CD8-positive, alpha-beta memory T cell (primary cell): ENCODE results near the gene PRRG1. TPM values are rescaled to one million over a fixed set of nuclear protein-coding genes. Genes with fewer than 3 reads are reported as not detected.
A peak's percentile ranks its signal among the peaks of the same experiment; 100 is the strongest.

Source experiments
- CTCF ChIA-PET: fragments of 350-600 bp; sonication (Branson Sonifier 250); formaldehyde crosslinking; loops from one replicate; lab custom pipeline; 2021; ENCODE audit warnings: antibody characterized with exemption; lab: Charles Lee
- POLR2A ChIA-PET: fragments of 350-600 bp; sonication (Branson Sonifier 250); formaldehyde crosslinking; loops from one replicate; lab custom pipeline; 2021; ENCODE audit warnings: antibody characterized with exemption; lab: Charles Lee
- DNase-seq, 5 donors: peaks; one replicate each; pipeline versions ENCODE4 v3.0.0 to v3.0.0-alpha.2; 2020 to 2022; ENCODE audit warnings: mixed read lengths in 1 of 5
- H3K27ac ChIP-seq: one replicate; pipeline ENCODE4 v1.7.0; 2013; ENCODE audit warnings: low read depth, mild to moderate bottlenecking, low read length, moderate library complexity
- H3K27me3 ChIP-seq: 2 replicates; pipeline ENCODE4 v1.7.0; 2013; ENCODE audit warnings: low read length, mild to moderate bottlenecking; ENCODE audit not compliant: insufficient read depth, poor library complexity, severe bottlenecking
- H3K36me3 ChIP-seq: 2 replicates; pipeline ENCODE4 v1.7.0; 2013; ENCODE audit warnings: mild to moderate bottlenecking, low read length, moderate library complexity; ENCODE audit not compliant: insufficient read depth
- H3K4me1 ChIP-seq: 2 replicates; pipeline ENCODE4 v1.7.0; 2013; ENCODE audit warnings: mild to moderate bottlenecking, low read length, moderate library complexity; ENCODE audit not compliant: insufficient read depth
- H3K4me3 ChIP-seq: 2 replicates; pipeline ENCODE4 v1.7.0; 2013; ENCODE audit warnings: mild to moderate bottlenecking, low read length
- H3K9me3 ChIP-seq: 2 replicates; pipeline ENCODE4 v1.7.0; 2013; ENCODE audit warnings: mild to moderate bottlenecking, low read length
- H3K27ac Mint-ChIP-seq, 8 donors: one replicate each; pipeline ENCODE4 v1.8.0; 2020 to 2021; ENCODE audit warnings: mixed read lengths in 8 of 8, mild to moderate bottlenecking in 6 of 8, inconsistent platforms in 3 of 8, moderate library complexity in 3 of 8
- H3K27me3 Mint-ChIP-seq, 2 donors: one replicate each; pipeline ENCODE4 v1.8.0; 2020 to 2021; ENCODE audit warnings: mixed read lengths in 2 of 2, mild to moderate bottlenecking in 1 of 2, moderate library complexity in 1 of 2
- H3K36me3 Mint-ChIP-seq, 3 donors: one replicate each; pipeline ENCODE4 v1.8.0; 2020 to 2021; ENCODE audit warnings: mixed read lengths in 3 of 3, inconsistent platforms in 1 of 3, mild to moderate bottlenecking in 1 of 3
- H3K4me1 Mint-ChIP-seq, 3 donors: one replicate each; pipeline ENCODE4 v1.8.0; 2020 to 2021; ENCODE audit warnings: mixed read lengths in 3 of 3, inconsistent platforms in 1 of 3, mild to moderate bottlenecking in 1 of 3
- H3K4me3 Mint-ChIP-seq, 7 donors: one replicate each; pipeline ENCODE4 v1.8.0; 2020 to 2021; ENCODE audit warnings: mixed read lengths in 7 of 7, mild to moderate bottlenecking in 6 of 7, moderate library complexity in 4 of 7, inconsistent platforms in 2 of 7
- H3K9me3 Mint-ChIP-seq, 5 donors: one replicate each; pipeline ENCODE4 v1.8.0; 2020 to 2022; ENCODE audit warnings: mixed read lengths in 5 of 5, mild to moderate bottlenecking in 3 of 5, moderate library complexity in 2 of 5, inconsistent platforms in 1 of 5
- polyA plus RNA-seq: library from polyadenylated mRNA; unstranded; fragments of 300-500 nt; fragmentation: Illumina TruSeq; gene quantifications from one replicate; pipeline ENCODE4 v1.2.3, GENCODE V29; 2021
- total RNA-seq, 2 experiments: library from RNA; stranded (reverse); gene quantifications; one replicate each; pipeline ENCODE4 v1.2.3, GENCODE V29; 2021

Gene PRRG1
- total and polyA plus RNA-seq, 3 experiments from 2014 or later = not detected

DNA sequence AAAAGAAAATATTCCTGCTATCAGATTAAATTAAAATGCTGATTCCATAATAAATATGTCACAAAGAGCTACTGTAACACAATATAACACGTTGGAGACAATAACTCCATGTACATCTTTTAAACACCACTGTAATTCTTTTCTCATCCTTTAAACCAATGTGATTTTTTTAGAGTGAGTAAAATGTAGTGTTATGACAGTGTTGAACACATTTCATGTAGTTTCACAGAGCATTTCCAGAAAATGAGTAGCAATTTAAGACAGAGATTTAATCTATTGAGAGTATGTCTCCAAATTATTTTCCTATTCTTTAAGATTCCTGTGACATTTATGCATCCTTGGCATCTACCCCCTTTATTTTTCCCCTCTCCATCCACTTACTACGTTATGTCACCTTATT, 17.1 kb upstream of the PRRG1 start:
- no peak overlapping the region for H3K4me3 ChIP-seq
- Mint-ChIP-seq H3K4me3 (no peak overlapping the region), H3K36me3 (no peaks in the 10 kb centered on the region), H3K27me3 (peaks cover 0 to 2% of the 10 kb centered on the region in 2 donors), H3K9me3 (peaks cover 0 to 3% (median 0%) of the 10 kb centered on the region in 5 donors), H3K4me1 (no peaks in the 10 kb centered on the region), H3K27ac (no peak overlapping the region)
- H3K4me1 ChIP-seq = no peaks in the 10 kb centered on the region
- no peak overlapping the region for H3K27ac ChIP-seq
- no peaks in the 10 kb centered on the region for H3K27me3 ChIP-seq
- ChIA-PET CTCF (no interaction called here), POLR2A (no interaction called here)
- H3K36me3 ChIP-seq = no peaks in the 10 kb centered on the region
- no peaks in the 10 kb centered on the region for H3K9me3 ChIP-seq
- no peak for DNase-seq

DNA sequence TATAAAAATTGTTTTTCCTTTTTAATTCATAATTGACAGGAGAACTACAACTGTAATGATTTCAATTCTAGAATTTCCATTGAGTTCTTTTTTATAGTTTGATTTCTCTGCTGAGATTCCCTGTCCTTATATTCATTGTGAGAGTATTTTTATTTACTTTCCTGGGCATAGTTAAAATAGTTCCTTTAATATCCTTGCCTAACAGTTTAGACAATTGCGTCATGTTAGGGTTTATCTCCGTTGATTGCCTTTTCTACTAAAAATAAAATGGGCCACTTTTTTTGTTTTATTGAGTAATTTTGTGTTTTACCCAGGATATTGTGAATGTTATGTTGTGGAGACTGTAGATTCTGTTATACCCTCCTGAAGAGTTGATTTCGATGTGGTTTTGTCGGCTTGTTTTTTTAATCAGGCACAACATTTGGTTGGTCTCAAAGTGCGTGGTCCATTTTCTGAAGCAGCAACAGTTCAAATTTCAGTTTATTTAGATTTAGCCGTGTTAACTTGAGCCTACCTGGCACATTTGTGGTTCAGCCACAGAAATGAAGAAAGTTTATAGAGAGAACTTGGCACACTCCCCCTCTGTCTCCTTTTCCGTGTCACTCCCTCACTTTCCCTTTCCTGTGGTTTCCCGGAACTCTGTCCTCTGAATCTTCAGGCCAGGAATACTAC, 16.0 kb upstream of the PRRG1 start:
- Mint-ChIP-seq H3K4me1 (no peaks in the 10 kb centered on the region), H3K9me3 (peaks cover 0 to 3% (median 0%) of the 10 kb centered on the region in 5 donors), H3K27ac (no peak overlapping the region), H3K4me3 (no peak overlapping the region), H3K27me3 (peaks cover 0 to 2% of the 10 kb centered on the region in 2 donors), H3K36me3 (no peaks in the 10 kb centered on the region)
- ChIA-PET POLR2A (no interaction called here), CTCF (no interaction called here)
- no peaks in the 10 kb centered on the region for H3K4me1 ChIP-seq
- no peaks in the 10 kb centered on the region for H3K9me3 ChIP-seq
- H3K27me3 ChIP-seq = no peaks in the 10 kb centered on the region
- no peak overlapping the region for H3K27ac ChIP-seq
- no peak for DNase-seq
- no peak overlapping the region for H3K4me3 ChIP-seq
- H3K36me3 ChIP-seq = no peaks in the 10 kb centered on the region

DNA sequence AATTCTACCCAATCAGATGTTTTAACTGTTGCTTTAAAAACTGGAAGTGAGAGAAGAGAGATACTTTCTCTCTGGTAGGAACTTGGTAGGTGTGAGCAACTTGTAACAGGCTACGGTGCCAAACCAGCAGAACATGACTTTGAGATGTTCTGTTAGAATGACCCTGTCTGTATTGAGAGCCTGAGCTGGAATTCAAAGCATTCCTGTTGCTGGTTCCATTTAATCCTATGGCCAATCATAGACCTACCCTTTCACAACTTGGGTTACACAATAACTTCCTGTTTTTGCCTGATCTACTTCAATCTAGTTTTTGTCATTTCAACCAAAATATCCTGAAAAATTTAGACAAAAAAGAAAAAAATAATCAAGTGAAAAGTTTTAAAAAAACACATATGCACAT, 1.7 kb upstream of the PRRG1 start:
- no peak overlapping the region for H3K27ac ChIP-seq
- H3K27me3 Mint-ChIP-seq = peaks cover 29 to 30% of the 10 kb centered on the region in 2 donors

DNA sequence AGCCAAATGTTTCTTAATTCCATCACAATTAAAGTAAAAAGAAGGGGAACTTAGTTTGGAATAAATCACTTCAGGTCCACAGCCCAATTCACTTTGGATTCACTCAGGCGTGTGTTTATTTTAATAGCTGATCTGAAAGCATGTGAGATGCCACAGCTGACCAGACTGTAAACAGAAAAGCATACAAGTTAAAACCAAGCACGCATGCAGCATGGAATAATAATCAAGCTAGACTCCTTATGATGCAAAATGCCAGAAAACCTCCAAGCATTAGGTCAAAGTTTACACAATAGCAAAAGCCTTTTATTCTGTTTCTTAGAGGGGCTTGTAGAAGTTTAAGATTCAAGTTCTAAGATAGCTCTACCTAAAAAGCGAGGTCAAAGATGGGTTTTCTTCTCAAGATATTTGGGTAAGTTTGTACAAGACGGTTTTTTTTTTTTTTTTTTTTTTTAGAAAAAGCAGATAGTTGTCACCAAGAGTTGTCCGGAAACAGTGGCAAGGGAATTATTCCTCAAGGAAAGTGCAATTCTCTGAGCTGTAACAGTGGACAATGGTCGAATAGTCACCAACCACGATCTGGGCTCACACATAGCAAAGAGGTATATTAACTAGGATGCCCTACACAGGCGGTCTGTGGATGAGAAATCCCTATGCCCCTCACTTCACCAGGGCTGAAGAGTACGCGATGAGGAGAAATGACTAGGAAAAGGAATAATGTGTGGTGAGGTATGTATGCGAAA, 763 bp upstream of the PRRG1 start:
- H3K27me3 ChIP-seq = no peaks in the 10 kb centered on the region
- H3K4me1 ChIP-seq = no peaks in the 10 kb centered on the region
- H3K27ac ChIP-seq = no peak overlapping the region
- H3K36me3 ChIP-seq = no peaks in the 10 kb centered on the region
- H3K4me1 Mint-ChIP-seq = peaks cover 0 to 9% (median 5%) of the 10 kb centered on the region in 3 donors
- ChIA-PET POLR2A (no interaction called here), CTCF (no interaction called here)
- H3K9me3 ChIP-seq = no peaks in the 10 kb centered on the region
- H3K9me3 Mint-ChIP-seq = peaks cover 0 to 5% (median 2%) of the 10 kb centered on the region in 5 donors
- peak overlapping the region in 2 of 7 donors; percentile 10 to 61 for H3K4me3 Mint-ChIP-seq
- no peak overlapping the region for H3K4me3 ChIP-seq
- peaks cover 26 to 30% of the 10 kb centered on the region in 2 donors for H3K27me3 Mint-ChIP-seq
- H3K27ac Mint-ChIP-seq = no peak overlapping the region
- DNase-seq = no peak
- no peaks in the 10 kb centered on the region for H3K36me3 Mint-ChIP-seq

More for the DNA sequence above, 1.7 kb upstream of the PRRG1 start:
- ChIA-PET CTCF (no interaction called here), POLR2A (no interaction called here)
- Mint-ChIP-seq H3K4me3 (no peak overlapping the region), H3K36me3 (no peaks in the 10 kb centered on the region), H3K9me3 (peaks cover 0 to 5% (median under 1%) of the 10 kb centered on the region in 5 donors), H3K27ac (no peak overlapping the region), H3K4me1 (peaks cover 0 to 9% (median 5%) of the 10 kb centered on the region in 3 donors)
- Histone ChIP-seq H3K36me3 (no peaks in the 10 kb centered on the region), H3K4me1 (no peaks in the 10 kb centered on the region), H3K4me3 (no peak overlapping the region), H3K27me3 (no peaks in the 10 kb centered on the region), H3K9me3 (no peaks in the 10 kb centered on the region)
- no peak for DNase-seq

DNA sequence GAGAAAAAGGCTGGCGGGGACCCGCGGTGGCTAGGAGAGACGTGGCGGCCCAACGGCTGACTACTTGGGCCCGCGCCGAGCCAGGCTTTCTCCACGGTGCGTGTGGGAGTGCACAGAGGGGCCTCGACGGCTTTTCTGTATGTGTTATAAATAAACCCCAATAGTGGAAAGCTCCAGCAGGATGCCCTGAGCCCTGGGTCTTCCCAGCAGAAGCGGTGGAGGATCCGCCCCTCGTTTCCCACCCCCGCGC, 268 bp upstream of the PRRG1 start:
- Histone ChIP-seq H3K4me3 (no peak overlapping the region), H3K27me3 (no peaks in the 10 kb centered on the region), H3K9me3 (no peaks in the 10 kb centered on the region), H3K4me1 (no peaks in the 10 kb centered on the region), H3K36me3 (no peaks in the 10 kb centered on the region), H3K27ac (no peak overlapping the region)
- Mint-ChIP-seq H3K36me3 (no peaks in the 10 kb centered on the region), H3K9me3 (peaks cover 0 to 5% (median 2%) of the 10 kb centered on the region in 5 donors), H3K27ac (no peak overlapping the region), H3K27me3 (peaks cover 26 to 30% of the 10 kb centered on the region in 2 donors), H3K4me3 (peak overlapping the region in 2 of 7 donors; percentile 10 to 61), H3K4me1 (peaks cover 0 to 9% (median 5%) of the 10 kb centered on the region in 3 donors)
- no peak for DNase-seq
- POLR2A ChIA-PET = no interaction called here
- CTCF ChIA-PET = no interaction called here

DNA sequence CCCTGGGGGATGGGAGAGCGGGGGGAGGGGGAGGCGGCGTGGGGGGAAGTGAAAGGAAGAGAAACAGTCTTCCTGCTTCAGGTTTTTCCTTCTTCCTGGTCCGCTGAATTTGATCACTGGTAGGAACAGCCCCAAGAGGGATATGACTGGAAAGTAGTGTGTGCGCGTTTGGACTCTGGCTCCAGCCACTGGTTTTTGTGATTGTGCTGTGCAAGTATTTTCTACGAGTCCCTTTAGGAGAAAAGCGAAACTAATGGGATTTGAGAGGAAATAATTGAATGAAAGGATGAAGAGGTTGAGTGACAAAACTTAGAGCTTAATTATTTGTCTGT, 836 bp downstream of the PRRG1 start:
- Mint-ChIP-seq H3K9me3 (peaks cover 0 to 5% (median 2%) of the 10 kb centered on the region in 5 donors), H3K4me1 (peaks cover 0 to 9% (median 5%) of the 10 kb centered on the region in 3 donors), H3K27me3 (peaks cover 26 to 30% of the 10 kb centered on the region in 2 donors), H3K27ac (peak overlapping the region in 1 of 8 donors; percentile 43), H3K4me3 (peak overlapping the region in 3 of 7 donors; percentile 15 to 46 (median 44)), H3K36me3 (no peaks in the 10 kb centered on the region)
- no peak for DNase-seq
- no peak overlapping the region for H3K4me3 ChIP-seq
- no peaks in the 10 kb centered on the region for H3K4me1 ChIP-seq
- ChIA-PET POLR2A (no interaction called here), CTCF (no interaction called here)
- no peak overlapping the region for H3K27ac ChIP-seq
- H3K36me3 ChIP-seq = no peaks in the 10 kb centered on the region
- no peaks in the 10 kb centered on the region for H3K27me3 ChIP-seq
- no peaks in the 10 kb centered on the region for H3K9me3 ChIP-seq

DNA sequence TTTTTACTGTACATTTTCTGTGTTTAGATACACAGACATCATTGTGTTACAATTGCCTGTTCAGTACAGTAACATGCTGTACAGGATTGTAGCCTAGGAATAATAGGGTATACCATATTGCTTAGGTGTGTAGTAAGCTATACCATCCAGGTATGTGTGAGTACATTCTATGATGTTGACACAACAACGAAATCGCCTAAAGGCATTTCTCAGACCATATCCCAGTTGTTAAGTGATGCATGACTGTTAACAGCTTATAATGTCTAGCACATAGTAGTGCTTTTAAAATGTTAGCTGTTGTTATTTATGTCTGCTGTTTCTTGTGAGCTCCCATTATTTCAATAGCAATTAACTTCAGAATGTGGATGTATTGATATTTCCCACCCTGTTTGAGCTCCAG, 4.5 kb downstream of the PRRG1 start:
- H3K27me3 Mint-ChIP-seq = peaks cover 9 to 16% of the 10 kb centered on the region in 2 donors
- POLR2A ChIA-PET = no interaction called here
- no peaks in the 10 kb centered on the region for H3K36me3 ChIP-seq
- H3K27ac ChIP-seq = no peak overlapping the region
- no peaks in the 10 kb centered on the region for H3K9me3 ChIP-seq
- CTCF ChIA-PET = no interaction called here
- H3K27me3 ChIP-seq = no peaks in the 10 kb centered on the region
- DNase-seq = no peak
- H3K9me3 Mint-ChIP-seq = peaks cover 0 to 5% (median 1%) of the 10 kb centered on the region in 5 donors
- H3K4me3 Mint-ChIP-seq = no peak overlapping the region
- H3K4me1 Mint-ChIP-seq = peaks cover 0 to 7% (median 5%) of the 10 kb centered on the region in 3 donors
- H3K36me3 Mint-ChIP-seq = no peaks in the 10 kb centered on the region
- H3K4me1 ChIP-seq = no peaks in the 10 kb centered on the region
- H3K4me3 ChIP-seq = no peak overlapping the region
- no peak overlapping the region for H3K27ac Mint-ChIP-seq

DNA sequence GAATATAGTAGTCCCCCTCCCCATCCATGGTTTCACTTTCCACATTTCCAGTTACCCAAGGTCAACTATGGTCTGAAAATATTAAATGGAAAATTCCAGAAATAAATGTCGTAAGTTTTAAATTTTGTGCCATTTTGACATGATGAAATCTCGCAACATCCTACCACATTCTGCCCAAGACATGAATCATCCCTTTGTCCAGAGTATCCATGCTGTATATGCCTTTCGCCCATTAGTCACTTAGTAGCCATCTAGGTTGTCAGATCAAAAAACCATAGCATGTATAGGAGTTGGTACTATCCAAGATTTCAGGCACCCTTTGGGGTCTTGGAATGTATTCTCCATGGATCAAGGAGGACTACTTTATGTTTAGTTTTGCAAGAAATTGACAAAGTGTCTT, 8.3 kb downstream of the PRRG1 start:
- Histone ChIP-seq H3K36me3 (no peaks in the 10 kb centered on the region), H3K27me3 (no peaks in the 10 kb centered on the region), H3K4me3 (no peak overlapping the region), H3K4me1 (no peaks in the 10 kb centered on the region), H3K9me3 (no peaks in the 10 kb centered on the region), H3K27ac (no peak overlapping the region)
- ChIA-PET CTCF (no interaction called here), POLR2A (no interaction called here)
- no peak overlapping the region for H3K27ac Mint-ChIP-seq
- no peak for DNase-seq
- no peaks in the 10 kb centered on the region for H3K4me1 Mint-ChIP-seq
- no peaks in the 10 kb centered on the region for H3K27me3 Mint-ChIP-seq
- no peak overlapping the region for H3K4me3 Mint-ChIP-seq
- peaks cover 0 to 1% (median 0%) of the 10 kb centered on the region in 5 donors for H3K9me3 Mint-ChIP-seq
- H3K36me3 Mint-ChIP-seq = no peaks in the 10 kb centered on the region
